GM12865 (cell line): ENCODE results near the gene LRRC42.

Experiments used
- DNase-seq: peaks from one replicate; pipeline ENCODE4 v3.0.0; 2010; ENCODE audit warnings: low read depth
- H3K4me3 ChIP-seq: 2 replicates; pipeline ENCODE4 v1.5.1; 2011; ENCODE audit warnings: mild to moderate bottlenecking, low read depth, low read length, control low read depth
- CTCF ChIP-seq: IDR thresholded peaks from 2 replicates; pipeline ENCODE4 v1.5.1; 2011; ENCODE audit warnings: low read length, control low read depth, low read depth, inconsistent platforms; ENCODE audit not compliant: insufficient read depth; ENCODE audit errors: missing control alignments

LRRC42 gene

DNA sequence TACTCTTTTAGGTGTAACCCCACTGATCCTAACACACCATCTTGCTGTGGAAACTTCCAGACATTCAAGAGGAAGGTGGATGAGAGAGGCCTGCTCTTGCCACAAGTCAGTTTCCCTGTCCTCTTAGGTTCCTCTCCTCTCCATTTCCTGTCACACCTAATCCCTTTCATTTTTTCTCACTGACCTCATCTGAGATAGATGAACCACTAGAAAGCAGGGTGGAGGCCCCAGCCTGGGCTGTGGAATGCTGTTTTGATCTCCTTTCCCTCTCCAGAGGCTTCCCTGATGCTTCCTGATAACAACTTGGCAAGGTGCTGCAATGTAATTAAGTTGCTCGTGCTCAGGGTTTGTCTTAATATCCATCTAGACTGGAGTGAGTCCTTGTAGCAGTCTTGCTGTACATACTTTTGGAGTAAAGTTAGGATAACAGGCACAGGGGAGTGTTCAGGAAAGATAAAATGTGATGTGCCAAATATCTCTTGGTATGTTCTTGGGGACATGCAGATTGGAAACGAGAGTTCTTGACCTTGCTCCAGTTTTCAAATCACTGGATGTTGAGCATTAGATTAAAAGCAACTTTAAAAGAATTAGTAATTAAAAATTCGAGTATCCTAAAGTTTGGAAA, 11.2 kb downstream of the LRRC42 start:
- TF ChIP-seq CTCF: no peak
- DNase-seq: no peak
- no peak overlapping the region for H3K4me3 ChIP-seq

- H3K4me3 ChIP-seq: no peak overlapping the region
- DNase-seq: peak; percentile 46
- peak; percentile 46 for TF ChIP-seq CTCF
Measured at GRCh38 chr1:53959664-53960250, 13.6 kb downstream of the LRRC42 start.

GRCh38 chr1:53962395-53962794, 16.2 kb downstream of the LRRC42 start:
- no peak for DNase-seq
- TF ChIP-seq CTCF: no peak

GRCh38 chr1:53963460-53963859, 17.3 kb downstream of the LRRC42 start:
- no peak overlapping the region for H3K4me3 ChIP-seq
- TF ChIP-seq CTCF: no peak
- DNase-seq: peak; percentile 35

More at GRCh38 chr1:53962395-53962794, 16.2 kb downstream of the LRRC42 start:
- H3K4me3 ChIP-seq: no peak overlapping the region

DNA sequence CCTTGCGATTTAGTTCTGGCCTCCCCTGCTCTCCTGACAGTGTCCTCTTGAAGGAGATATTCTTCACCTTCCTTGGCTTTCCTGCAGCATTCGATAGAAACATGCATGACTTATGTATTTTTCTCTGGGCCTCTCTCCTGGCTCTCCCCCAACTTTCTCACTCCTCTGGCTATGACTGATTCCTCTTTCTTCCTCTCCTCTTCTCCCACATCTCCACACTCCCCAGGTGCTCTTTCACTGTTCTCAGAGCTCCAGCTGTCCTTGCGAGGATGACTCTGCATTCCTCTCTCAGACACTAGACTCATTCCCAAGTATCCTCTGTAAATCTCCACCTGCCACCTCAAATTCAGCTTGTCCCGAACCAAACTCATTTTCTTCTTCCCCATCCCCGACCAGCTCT, 18.0 kb downstream of the LRRC42 start:
- no peak for TF ChIP-seq CTCF
- no peak for DNase-seq
- H3K4me3 ChIP-seq: no peak overlapping the region

DNA sequence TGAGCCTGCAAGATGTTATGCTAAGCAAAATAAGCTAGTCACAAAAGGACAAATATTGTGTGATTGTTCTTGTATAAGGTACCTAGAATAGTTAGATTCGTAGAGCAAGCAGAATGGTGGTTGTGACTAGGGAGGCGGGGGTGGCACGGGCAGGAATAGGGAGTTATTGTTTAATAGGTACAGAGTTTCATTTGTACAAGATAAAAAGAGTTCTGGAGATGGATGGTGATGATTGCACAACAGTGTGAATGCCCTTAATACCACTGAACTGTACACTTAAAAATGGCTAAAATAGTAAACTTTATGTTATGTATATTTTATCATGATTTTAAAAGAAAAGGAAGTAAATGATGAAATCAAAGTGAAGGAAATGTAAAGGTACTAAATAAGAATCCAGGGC, 20.6 kb downstream of the LRRC42 start:
- H3K4me3 ChIP-seq: no peak overlapping the region
- no peak for DNase-seq
- TF ChIP-seq CTCF: no peak
